Measurements from ENCODE around the gene NAE1.

The NAE1 gene

GRCh38 chr16:66850115-66850815 is 19.5 kb upstream of the NAE1 start:
- DNase-seq (ENCODE audit: low read depth) = no peak

- no peak for DNase-seq (ENCODE audit: low read depth)
Observed at GRCh38 chr16:66849549-66849948, 18.8 kb upstream of the NAE1 start.

DNA sequence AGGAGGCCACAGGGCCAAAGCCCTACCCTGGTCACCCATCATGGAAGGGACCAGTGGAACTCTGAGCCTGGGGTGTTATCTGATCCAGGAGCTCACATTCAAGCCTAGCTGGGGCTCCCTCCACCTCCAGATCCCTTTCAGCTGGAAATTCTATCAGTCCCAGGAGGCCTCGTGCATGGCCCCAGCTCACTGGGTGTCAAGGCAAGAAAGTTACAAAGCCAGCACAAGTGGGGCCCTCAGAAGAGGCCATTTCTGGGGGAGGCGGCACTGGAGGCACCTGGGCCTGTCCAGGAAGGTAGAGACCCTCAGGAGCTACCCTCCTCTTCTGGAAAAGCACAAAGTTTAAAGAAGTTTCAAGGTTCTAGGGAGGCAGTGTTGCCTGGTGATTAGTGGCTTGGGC is 18.2 kb upstream of the NAE1 start:
- DNase-seq (ENCODE audit: low read depth) = no peak

DNA sequence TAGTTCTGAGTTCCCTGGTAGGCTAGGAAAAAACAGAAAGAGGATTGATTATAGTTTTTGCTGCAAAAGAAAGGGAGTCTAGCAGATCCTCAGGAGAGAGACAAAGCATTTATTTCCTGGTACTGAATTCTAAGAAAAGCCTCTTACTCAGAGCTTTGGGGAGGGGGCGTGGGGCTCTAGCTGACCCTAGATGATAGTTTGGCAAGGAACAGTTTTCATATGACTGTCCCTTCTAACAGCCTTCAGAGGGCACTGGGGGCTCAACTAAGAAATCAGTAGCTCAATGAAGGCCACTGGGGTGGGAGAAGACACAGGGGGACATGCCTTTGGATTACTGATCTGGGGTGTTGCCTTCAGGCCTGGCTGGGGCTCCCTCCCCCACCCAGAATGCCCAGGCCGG is 17.4 kb upstream of the NAE1 start:
- DNase-seq (ENCODE audit: low read depth) = no peak

DNA sequence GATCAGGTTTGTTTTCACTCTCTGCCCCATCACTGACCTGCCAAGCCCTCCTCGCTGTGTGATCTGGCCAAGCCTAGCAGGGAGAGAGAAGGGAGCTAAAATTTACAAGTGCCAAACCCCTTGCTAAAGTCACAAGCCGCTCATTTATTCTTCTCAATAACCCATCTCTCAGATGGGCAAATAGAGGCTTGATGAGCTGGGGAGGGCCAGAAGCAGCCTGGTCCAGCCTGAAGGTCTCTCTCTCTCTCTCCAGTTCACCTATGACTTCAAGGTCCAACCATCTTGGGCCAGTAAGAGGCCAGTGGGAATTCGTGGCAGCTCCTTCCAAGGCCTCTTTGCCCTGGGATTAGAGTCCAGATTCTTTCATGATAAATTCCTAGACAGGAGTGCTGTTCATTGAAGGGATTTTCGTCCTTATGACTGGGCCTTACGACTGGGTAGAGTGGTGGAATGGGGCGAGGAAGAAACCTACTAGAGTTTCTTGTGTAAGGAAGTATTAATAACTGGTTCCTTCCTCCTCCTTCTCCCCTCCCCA is 16.8 kb upstream of the NAE1 start:
- DNase-seq (ENCODE audit: low read depth) = no peak

DNA sequence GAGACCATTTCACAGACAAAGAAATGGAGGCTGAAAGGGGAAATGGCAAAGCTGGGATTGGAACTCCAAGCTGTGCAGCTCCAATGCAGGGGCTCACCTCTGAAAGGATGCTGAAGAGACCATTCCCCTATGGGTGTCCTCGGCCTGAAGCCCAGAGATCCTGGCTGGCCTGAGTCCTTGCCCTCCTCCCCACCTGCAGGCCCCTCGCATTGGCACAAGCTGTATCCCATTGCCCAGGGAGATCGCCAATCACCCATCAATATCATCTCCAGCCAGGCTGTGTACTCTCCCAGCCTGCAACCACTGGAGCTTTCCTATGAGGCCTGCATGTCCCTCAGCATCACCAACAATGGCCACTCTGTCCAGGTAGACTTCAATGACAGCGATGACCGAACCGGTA is 16.1 kb upstream of the NAE1 start:
- no peak for DNase-seq (ENCODE audit: low read depth)

DNA sequence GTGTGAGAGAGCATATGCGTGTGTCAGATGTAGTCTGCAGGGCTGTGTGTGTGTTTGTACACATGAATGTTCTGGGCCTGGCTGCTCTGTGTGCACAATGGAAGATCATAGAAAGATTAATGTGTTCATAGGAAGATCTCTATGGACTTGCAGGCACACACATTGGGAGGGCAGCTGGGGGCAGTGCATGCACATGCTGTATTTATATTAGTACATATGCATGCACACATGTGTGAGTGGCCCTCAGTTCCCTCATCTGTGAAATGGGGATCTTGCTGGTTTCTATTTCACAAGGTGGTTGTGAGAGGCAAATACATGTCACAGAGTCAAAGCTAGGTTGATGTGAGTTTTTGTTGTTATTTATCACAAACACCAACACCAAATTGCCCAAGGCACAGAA is 15.5 kb upstream of the NAE1 start:
- DNase-seq (ENCODE audit: low read depth) = no peak

DNA sequence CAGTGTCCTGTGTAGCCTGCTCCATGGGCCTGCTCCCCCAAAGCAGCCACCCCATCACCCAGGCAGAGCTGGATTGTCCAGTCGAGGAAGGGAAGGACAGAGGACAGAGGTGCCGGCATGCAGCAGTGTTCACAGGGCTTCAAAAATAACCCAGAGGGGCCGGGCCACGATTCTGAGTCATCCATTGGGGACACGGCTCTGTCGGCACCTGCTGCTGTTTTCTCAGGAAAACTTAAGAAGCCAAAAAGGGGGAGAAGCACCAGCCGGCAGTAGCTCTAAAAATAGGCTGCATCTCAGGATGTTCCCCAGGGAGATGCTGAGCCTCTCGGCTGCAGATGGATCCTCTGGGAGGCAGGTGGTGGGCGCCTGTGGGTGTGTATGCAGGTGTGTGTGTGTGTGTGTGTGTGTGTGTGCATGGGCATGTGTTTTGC is 15.0 kb upstream of the NAE1 start:
- no peak for DNase-seq (ENCODE audit: low read depth)

GRCh38 chr16:66845080-66845410 is 14.3 kb upstream of the NAE1 start:
- no peak for DNase-seq (ENCODE audit: low read depth)

DNA sequence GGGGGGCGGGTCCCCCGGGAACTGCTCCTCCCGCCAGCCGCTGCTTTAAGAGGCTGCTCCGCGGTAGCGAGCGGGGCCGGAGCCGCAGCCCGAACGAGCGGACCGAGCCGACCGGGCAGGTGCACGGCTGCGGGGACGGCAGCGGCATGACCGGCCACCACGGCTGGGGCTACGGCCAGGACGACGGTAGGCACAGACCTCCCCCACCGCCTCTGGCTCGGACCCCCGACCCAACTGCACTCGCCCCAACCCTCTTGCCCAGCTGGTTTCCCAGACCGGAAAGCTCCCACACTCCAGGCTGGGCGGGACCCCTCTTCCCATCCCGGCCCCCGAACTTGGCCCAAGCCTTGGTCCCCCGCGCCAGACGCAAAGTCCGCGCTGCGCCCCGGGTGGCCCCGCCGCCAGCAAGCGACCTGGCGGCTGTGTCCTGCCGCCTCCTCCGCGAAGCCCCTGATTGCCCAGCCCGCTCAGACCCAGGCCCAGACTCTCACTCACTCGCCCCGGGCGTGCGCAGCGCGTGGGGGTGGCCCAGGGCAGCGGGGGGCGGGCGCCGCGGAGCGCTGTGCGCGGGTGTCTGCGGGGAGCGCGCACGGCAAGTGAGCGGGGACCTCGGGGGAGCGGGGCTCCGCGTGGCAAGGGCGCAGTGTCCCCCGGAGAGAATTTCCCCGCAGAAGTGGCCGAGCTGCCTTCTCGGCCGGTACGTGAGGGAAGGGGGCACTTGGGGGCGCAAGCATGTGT is 13.7 kb upstream of the NAE1 start, which contains the start of gene CA7:
Gene CA7 (plus strand): TSS at position 73 of the 738 bp plus-strand sequence. CDS start 74 bp downstream, at position 147.
- DNase-seq (ENCODE audit: low read depth) = no peak

DNA sequence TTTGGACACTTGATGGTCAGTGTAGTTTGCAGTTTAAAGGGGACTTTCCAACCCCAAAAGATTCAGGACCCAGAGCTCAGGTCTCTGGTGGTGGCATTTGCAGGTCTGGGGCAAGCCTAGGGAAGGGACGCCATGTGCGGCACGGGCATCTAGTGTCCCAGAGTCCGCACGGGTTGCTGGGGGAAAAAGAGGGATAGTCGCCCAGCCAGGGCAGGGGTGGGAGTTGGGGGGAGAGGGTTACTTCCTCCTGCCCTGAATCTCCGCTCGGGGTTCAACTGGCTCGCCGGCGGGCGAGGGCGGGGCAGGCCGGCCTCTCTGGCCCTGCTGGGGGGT is 13.2 kb upstream of the NAE1 start:
- no peak for DNase-seq (ENCODE audit: low read depth)

DNA sequence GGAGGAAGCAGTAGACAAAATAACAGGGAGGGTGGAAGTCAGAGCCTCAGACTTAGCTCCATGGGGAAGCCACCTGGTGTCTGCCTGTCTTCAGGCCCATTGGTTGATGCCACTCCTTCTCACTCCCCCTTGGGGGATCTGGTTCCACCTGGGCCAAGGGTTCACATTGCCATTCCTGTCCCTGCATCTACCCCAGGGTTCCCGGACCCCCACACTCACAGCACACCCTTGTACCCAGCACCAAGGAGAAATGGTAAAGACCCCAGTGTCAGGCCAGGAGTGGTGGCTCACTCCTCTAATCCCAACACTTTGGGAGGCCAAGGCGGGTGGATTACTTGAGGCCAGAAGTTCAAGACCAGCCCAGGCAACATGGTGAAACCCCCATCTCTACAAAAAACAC is 12.4 kb upstream of the NAE1 start:
- DNase-seq (ENCODE audit: low read depth) = no peak

GRCh38 chr16:66842765-66843164 is 12.0 kb upstream of the NAE1 start:
- no peak for DNase-seq (ENCODE audit: low read depth)

DNA sequence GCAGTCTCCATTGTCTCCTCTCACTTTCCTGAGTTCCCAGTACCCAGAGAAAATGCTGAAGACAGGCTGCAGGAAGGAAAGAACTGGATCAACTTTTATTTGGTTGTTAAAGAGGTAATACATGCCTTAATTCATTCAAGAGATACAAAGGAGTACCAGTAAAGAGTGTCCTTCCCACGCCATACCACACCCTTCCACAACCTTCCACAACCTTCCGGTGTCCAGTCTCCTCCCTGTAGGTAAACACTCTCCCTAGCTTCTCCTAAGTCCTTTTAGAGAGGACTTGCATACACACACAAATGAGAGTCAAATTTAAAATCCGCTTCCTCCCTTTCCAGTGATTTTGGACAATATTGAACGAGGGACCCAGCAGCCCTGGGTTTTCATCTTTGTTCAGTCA is 10.6 kb upstream of the NAE1 start:
- no peak for DNase-seq (ENCODE audit: low read depth)

- DNase-seq (ENCODE audit: low read depth) = no peak
Observed at GRCh38 chr16:66840883-66841282, 10.1 kb upstream of the NAE1 start.

GRCh38 chr16:66834746-66835145 is 4.0 kb upstream of the NAE1 start:
- DNase-seq (ENCODE audit: low read depth) = no peak

- peak; percentile 77 for DNase-seq (ENCODE audit: low read depth)
Observed at GRCh38 chr16:66832661-66833305, 2.0 kb upstream of the NAE1 start.

- DNase-seq (ENCODE audit: low read depth) = no peak
Observed at GRCh38 chr16:66832190-66832589, 1.4 kb upstream of the NAE1 start.

- DNase-seq (ENCODE audit: low read depth) = peak; percentile 9
Observed at GRCh38 chr16:66824006-66824405, 6.8 kb downstream of the NAE1 start.

DNA sequence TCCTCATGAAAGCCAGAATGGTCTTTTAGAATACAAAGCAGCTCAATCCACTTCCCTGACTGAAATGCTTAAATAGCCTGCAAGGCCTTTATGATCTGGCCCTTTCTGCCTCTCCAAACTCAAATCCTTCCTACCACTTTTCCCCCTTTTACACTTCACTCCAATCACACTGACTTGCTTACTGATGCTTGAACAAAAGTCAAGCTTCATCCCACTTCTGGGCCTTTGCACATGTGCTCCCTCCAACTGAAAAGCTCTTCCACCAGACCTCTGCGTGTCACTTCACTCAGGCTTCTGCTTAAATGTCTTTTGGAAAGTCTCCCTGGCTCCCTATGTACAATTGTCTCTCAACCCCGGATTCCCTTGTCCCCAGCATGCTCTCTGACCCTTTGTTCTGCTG is 16.0 kb downstream of the NAE1 start:
- no peak for DNase-seq (ENCODE audit: low read depth)

DNA sequence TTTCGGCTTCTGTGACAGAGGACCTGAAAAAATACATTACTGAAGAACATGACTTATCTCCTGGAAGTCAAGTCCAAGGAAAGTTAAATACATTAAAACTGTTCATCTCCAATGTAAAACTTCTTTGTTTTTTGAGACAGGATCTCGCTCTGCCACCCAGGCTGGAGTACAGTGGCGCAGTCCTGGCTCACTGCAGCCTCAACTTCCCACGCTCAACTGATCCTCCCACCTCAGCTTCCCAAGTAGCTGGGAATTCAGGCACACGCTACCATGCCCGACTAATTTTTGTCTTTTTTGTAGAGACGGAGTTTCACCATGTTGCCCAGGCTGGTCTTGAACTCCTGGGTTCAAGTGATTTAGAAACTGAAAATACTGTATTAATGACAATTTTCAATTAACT is 19.7 kb downstream of the NAE1 start:
- no peak for DNase-seq (ENCODE audit: low read depth)

GRCh38 chr16:66810391-66810790 is 20.4 kb downstream of the NAE1 start:
- DNase-seq (ENCODE audit: low read depth) = no peak

GRCh38 chr16:66809765-66810164 is 21.0 kb downstream of the NAE1 start:
- no peak for DNase-seq (ENCODE audit: low read depth)

Measured in fibroblast of gingiva (primary cell).